Hematopoietic multipotent progenitor cell (in vitro differentiated cells): Measurements from ENCODE around the gene KCNN1. TPM values are rescaled to one million over a fixed set of nuclear protein-coding genes. Genes with fewer than 3 reads are reported as not detected.
"Not testable (repeated sequence)": the region's sequence is repeated elsewhere in the genome, so short reads cannot be mapped to it uniquely, and the experiment has no call there.

Experiments
- DNase-seq, 3 donors: peaks; one replicate each; pipeline ENCODE4 v3.0.0-alpha.2; 2011 to 2015; ENCODE audit warnings: low read depth in 2 of 3, low spot score in 2 of 3
- small RNA-seq: library from RNA; depleted of rRNA; stranded (forward); fragments of <200 nt; gene quantifications from one replicate; pipeline ENCODE3, GENCODE V24; 2012
- total RNA-seq: library from RNA; depleted of rRNA; stranded (reverse); fragments of >200 nt; gene quantifications from one replicate; pipeline ENCODE4 v1.2.3, GENCODE V29; 2012

The KCNN1 gene
- total RNA-seq, 1 donor = under 0.01 TPM

GRCh38 chr19:18020212-18021085 lies 53.5 kb downstream of the KCNN1 start:
- no peak for DNase-seq

- peak in 2 of 3 donors; percentile 95 to 98 for DNase-seq
Observed at GRCh38 chr19:18021121-18021755, 54.3 kb downstream of the KCNN1 start.

- DNase-seq = peak in 2 of 3 donors; percentile 95 to 97
Observed at GRCh38 chr19:18023622-18024251, 56.8 kb downstream of the KCNN1 start.

GRCh38 chr19:18027151-18027550 lies 60.2 kb downstream of the KCNN1 start:
- DNase-seq = no peak

- DNase-seq = peak in 2 of 3 donors; percentile 31 to 54
Observed at GRCh38 chr19:18029617-18030338, 62.9 kb downstream of the KCNN1 start.

GRCh38 chr19:18031401-18031800 lies 64.5 kb downstream of the KCNN1 start:
- DNase-seq = peak in 1 of 3 donors; percentile 42

- DNase-seq = not testable (repeated sequence)
Observed at GRCh38 chr19:18032102-18032501, 65.2 kb downstream of the KCNN1 start.

GRCh38 chr19:18041054-18041453 lies 74.1 kb downstream of the KCNN1 start:
- no peak for DNase-seq

- no peak for DNase-seq
Observed at GRCh38 chr19:18043676-18044075, 76.8 kb downstream of the KCNN1 start.

- peak; percentile 61 to 90 (median 86) for DNase-seq
Observed at GRCh38 chr19:18044825-18045304, 78.0 kb downstream of the KCNN1 start.

- no peak for DNase-seq
Observed at GRCh38 chr19:18045307-18046050, 78.6 kb downstream of the KCNN1 start.

- no peak for DNase-seq
Observed at GRCh38 chr19:18046059-18046718, 79.3 kb downstream of the KCNN1 start.

GRCh38 chr19:18049385-18049784 lies 82.5 kb downstream of the KCNN1 start:
- DNase-seq = no peak

Small RNA genes within 50 kb of the gene (small RNA-seq; reads per million reads assigned to genes)
- not detected for gene RNA5SP468

Other genes with a start within 250 kb of the KCNN1 start
- gene MAP1S, start 247.6 kb upstream of the KCNN1 start, total RNA-seq = 52.2 TPM
- gene FCHO1, start 215.6 kb upstream of the KCNN1 start, total RNA-seq = 41.7 TPM
- gene B3GNT3, start 172.0 kb upstream of the KCNN1 start, total RNA-seq = 0.54 TPM
- gene INSL3, start 145.6 kb upstream of the KCNN1 start, total RNA-seq = 0.81 TPM
- 127 TPM for gene JAK3, start 119.1 kb upstream of the KCNN1 start, total RNA-seq
- 2,881 TPM for gene RPL18A, start 107.2 kb upstream of the KCNN1 start, total RNA-seq
- gene SLC5A5, start 95.2 kb upstream of the KCNN1 start, total RNA-seq = 1.3 TPM
- gene CCDC124, start 34.1 kb upstream of the KCNN1 start, total RNA-seq = 22.9 TPM
- gene ARRDC2, start 41.1 kb downstream of the KCNN1 start, total RNA-seq = 87.5 TPM
- gene IL12RB1, start 119.8 kb downstream of the KCNN1 start, total RNA-seq = 7.5 TPM
- gene MAST3, start 130.7 kb downstream of the KCNN1 start, total RNA-seq = 8.1 TPM
- gene PIK3R2, start 186.1 kb downstream of the KCNN1 start, total RNA-seq = 19.9 TPM
- gene IFI30, start 206.7 kb downstream of the KCNN1 start, total RNA-seq = 25.0 TPM
- 12.4 TPM for gene MPV17L2, start 226.1 kb downstream of the KCNN1 start, total RNA-seq
- gene RAB3A, start 236.9 kb downstream of the KCNN1 start, total RNA-seq = 1.9 TPM